ENCODE results near the gene ZBTB4.

- TF ChIP-seq, protein P1, sequence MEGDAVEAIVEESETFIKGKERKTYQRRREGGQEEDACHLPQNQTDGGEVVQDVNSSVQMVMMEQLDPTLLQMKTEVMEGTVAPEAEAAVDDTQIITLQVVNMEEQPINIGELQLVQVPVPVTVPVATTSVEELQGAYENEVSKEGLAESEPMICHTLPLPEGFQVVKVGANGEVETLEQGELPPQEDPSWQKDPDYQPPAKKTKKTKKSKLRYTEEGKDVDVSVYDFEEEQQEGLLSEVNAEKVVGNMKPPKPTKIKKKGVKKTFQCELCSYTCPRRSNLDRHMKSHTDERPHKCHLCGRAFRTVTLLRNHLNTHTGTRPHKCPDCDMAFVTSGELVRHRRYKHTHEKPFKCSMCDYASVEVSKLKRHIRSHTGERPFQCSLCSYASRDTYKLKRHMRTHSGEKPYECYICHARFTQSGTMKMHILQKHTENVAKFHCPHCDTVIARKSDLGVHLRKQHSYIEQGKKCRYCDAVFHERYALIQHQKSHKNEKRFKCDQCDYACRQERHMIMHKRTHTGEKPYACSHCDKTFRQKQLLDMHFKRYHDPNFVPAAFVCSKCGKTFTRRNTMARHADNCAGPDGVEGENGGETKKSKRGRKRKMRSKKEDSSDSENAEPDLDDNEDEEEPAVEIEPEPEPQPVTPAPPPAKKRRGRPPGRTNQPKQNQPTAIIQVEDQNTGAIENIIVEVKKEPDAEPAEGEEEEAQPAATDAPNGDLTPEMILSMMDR (IDR thresholded peaks at IDR 0.05) = no peak
- no peak for TF ChIP-seq POLR2A (IDR thresholded peaks at IDR 0.05)
Observed at GRCh38 chr17:7497228-7497627, 17.8 kb upstream of the ZBTB4 start.

Data from uterus (tissue), 2 donors.